G401 (cell line): ENCODE results near the gene DRG1. TPM values are rescaled to one million over a fixed set of nuclear protein-coding genes. Genes with fewer than 3 reads are reported as not detected.
"Not testable (repeated sequence)": the region's sequence is repeated elsewhere in the genome, so short reads cannot be mapped to it uniquely, and the experiment has no call there.

Experiments used
- DNase-seq: peaks from one replicate; pipeline ENCODE4 v3.0.0-alpha.2; 2015; ENCODE audit warnings: low spot score
- in situ Hi-C: cut with HindIII; loops from 2 replicates; pipeline ENCODE4 v1.10.0; 2016; ENCODE audit warnings: low sequenced_read_pairs, mixed read lengths
- total RNA-seq: library from RNA; depleted of rRNA; stranded (reverse); fragments of >200 nt; shearing (Covaris generic); gene quantifications from 2 replicates; pipeline ENCODE4 v1.2.3, GENCODE V29; 2014

Gene DRG1
- total RNA-seq, 1 experiment from 2014 or later = 69.1 TPM

DNA sequence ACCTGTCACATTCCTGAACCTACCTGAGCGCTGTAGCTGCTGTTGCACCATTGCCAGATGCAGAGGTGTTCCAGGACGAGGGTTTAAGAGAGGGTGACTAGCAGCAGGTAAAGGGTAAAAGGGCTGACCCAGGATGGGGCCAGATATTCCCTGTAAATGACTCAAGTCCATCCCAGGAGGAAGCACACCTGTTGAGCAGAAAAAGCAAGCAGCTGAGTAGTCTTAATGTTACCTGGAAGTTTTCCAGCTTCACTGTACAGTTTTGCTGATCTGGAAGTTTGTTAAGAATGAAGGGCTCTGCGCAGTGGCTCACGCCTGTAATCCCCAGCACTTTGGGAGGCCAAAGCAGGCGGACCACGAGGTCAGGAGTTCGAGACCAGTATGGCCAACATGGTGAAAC, 41.3 kb downstream of the DRG1 start:
- in situ Hi-C loops = no loop called here
- DNase-seq = no peak

DNA sequence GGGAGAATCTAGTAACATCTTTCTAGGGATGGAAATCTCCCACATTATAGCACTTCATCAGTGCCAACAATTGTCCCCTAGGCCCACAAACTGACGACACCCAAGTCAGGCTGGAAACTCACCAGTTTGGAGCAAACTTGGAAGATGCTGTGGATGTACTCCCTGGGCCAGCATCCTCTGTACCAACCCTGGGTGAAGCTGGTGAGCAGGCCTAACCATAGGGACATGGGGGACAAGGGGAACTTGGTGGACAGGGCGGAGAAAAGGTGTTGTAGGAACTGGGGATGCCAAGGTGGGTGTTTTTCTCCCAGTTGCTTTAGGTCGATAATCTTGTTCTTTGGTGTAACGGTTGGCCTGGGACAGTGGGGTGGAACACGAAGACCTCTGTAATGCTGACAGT, 42.2 kb downstream of the DRG1 start:
- in situ Hi-C loops = no loop called here
- no peak for DNase-seq

DNA sequence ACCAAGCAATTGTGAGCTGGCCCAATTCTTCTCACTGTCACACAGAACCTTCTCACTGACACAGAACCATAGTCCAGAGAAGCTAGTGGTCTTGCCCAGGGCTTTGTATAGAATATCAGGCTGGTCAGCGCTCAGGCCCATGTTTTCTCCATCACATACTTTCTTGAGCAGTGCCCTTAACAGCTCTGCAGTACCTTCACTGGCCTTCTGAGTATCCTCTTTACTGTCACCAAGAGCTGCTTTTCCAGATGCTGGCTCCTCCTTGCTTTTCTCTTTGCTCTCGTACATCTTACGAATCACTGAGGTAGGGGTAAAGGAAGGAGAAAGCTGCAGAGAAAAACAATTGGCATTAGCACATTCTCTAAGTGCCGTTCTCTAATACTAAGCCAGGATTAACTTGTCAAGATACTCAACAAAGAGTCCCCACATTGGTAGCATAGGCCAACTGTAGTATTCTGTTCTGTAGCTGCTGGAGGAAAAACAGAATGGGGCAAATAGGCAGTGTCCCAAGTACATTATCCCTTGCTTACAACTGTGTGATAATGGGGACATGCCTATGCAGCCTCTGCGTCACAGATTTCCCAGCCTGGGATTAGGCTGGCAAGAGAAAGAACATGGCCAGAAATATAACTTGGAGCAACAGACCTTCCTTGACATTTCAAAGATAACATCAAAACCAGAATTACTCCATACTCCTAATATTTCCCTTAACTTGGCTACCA, 43.5 kb downstream of the DRG1 start:
- in situ Hi-C loops = no loop called here
- no peak for DNase-seq

DNA sequence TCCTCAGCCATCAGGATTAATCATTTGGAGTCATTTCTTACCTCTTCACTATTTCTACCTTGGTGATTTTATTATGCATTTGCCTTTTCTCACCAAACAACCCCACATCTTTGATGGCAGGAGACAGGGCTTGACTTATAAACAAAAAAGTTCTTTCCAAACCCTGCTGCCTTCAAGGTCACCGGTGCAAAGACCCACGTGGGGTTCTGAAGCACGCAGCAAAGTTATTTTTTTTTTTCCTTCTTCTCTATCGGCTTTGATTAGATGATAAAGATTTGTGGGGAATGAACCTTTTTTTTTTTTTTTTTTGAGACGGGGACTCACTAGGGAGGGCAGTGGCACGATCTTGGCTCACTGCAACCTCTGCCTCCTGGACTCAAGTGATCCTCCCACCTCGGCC, 44.1 kb downstream of the DRG1 start:
- no peak for DNase-seq
- in situ Hi-C loops = no loop called here

DNA sequence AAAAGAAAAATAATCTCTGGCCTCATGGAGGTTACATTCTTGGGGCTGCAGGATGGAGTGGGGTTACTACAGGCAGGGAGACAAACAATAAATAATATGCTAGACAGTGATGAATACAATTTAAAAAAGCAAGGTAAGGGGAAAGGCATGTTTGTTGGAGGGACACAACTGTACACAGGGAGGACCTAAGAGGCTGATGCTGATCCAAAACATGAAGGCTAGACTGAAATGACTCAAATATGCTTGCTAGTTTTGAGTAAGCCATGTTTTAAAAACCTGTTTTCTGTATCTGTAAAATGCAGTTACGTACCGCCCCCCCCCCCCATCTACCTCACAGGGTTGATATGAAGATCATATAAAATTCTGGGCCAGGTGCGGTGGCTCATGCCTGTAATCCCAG, 46.2 kb downstream of the DRG1 start:
- in situ Hi-C loops = no loop called here
- no peak for DNase-seq

DNA sequence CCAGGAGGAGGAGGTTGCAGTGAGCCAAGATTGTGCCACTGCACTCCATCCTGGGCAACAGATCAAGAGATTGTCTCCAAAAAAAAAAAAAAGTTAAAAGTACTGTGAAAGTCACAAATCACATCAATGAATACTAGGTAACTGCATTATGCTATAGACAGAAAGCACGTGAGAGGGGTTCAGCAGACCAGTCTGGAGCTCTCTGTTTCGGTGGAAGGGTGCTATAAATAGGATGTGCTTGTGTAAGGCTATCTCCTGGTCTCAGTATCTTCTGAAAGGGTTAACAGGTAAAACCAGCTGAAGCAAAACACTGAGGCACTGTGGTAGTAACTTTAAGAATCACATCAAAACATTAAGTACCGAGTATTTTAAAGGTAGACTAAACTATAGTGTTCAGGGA, 46.8 kb downstream of the DRG1 start:
- in situ Hi-C loops = no loop called here
- no peak for DNase-seq

DNA sequence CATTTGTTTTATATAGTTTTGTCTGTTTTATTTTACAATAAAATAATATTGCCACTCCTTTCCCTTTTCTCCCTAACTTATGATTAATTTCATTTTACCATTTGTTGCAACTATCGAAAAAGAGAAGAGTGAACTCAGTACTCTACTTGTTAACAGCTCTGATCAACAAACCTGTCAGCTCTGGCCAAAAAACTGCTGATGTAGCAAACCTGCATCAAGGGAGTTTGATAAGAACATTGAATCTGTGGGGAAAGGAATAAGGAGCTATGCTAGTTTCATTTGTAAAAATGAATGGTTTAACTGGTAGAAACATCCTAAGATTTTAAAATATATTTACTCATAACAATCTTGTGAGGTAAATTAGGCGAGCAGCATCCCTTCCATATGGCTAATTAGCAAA, 47.4 kb downstream of the DRG1 start:
- in situ Hi-C loops = no loop called here
- DNase-seq = no peak

DNA sequence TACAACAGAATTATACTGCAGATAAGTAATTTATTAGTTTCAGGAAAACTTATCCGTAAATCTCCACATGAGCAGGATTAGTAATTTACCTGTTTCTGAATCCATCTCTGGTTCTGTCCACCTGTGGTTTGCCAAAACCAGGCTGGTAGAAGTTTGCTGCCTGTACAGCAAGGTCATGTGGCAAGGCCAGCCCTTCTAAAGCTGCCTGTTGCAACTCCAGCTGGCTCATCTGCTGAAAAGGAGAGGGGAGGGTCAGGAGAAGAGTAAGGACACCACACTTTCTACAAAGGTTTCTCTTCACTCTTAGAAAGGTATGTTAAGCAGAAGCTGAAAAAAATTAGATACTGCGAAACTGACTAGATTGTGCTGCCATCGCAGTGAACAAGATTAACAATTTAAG, 47.9 kb downstream of the DRG1 start:
- DNase-seq = no peak
- in situ Hi-C loops = no loop called here

DNA sequence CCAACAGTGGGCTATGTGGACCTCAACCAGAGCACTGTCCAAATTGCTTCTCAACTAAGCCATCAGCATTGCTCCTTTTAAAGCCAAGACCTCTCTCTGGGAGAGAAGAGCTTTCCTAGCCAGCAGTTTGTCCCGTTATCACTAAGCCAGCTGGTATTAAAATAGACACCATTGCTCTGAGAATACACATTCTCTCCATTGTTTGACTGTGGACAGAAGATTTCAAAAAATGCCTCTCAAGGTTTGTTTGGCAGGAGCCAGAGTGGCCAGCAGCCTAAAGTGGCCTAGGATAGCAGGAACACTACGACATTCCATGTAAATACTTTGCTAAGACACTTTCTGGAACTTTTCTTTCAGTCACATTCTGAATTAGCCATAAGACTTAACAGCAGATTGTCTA, 49.0 kb downstream of the DRG1 start:
- in situ Hi-C loops = no loop called here
- no peak for DNase-seq

DNA sequence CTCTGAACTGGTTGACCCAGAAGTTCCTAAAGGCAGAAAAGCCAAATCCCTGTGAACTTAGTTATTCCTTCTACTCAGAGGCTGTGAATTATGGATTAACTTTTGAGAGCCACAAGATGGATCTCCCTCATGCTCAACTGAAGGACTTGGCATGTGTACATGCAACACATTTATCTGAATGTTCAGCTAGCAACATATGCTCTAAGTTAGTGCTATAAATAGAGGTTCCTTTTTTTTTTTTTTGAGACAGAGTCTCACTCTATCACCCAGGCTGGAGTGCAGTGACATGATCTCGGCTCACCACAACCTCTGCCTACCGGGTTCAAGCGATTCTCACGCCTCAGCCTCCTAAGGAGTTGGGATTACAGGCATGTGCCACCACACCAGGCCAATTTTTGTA, 50.1 kb downstream of the DRG1 start:
- in situ Hi-C loops = no loop called here
- DNase-seq = no peak

DNA sequence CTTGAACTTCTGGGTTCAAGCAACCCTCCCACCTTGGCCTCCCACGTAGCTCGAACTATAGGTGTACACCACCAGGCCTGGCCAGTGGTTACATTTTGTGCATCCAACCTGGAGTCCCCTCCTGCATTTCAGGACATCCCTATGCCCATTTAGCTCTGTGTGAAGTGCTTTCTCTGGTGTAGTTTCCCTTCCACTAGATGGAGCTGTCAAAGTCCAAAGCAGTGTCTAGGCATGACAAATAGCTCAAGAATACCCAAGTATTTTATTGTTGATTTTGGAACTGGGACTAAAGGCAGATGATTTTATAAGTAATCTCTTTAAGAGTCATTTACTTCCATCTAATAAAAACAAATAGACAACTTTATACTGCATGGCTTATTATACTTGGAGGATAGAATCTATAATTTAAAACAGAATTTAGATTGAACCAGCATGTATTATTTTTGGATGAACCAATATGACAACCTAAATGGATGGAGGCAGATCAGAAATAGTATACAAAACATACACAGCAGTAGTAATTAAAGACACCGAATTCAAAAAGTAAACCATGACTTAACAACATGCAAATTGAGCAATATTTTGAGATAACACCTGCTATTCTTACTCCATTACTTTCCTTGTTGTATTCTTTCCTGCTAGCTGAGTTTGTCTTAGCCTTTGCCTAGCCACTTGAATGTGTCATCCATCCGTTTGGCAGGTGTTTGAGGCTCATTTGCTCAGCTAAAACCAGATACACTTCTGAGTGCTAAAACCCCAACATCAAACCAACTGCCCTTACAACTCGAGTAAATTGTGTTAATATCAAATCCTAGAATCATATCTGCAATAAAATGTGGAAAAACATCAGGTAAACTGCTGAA, 52.5 kb downstream of the DRG1 start:
- in situ Hi-C loops = no loop called here
- DNase-seq = peak; percentile 25

DNA sequence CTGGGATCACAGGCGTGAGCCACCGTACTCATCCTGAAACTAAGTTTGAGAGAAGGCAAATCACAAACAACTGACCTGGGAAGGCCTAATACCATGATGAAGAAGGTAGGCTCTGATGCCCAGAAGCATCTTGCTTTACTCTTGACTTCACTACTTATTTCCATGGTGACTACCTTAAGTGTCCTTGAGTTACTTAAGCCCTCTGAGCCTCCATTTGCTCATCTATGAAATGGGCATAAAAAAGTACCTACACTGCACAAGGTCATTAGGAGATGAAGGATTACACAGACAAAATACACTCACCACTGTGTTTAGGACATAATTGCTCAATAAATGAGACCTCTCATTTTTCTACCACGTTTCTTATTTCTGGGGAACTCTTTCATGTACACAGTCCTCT, 62.3 kb downstream of the DRG1 start:
- no peak for DNase-seq
- in situ Hi-C loops = no loop called here

DNA sequence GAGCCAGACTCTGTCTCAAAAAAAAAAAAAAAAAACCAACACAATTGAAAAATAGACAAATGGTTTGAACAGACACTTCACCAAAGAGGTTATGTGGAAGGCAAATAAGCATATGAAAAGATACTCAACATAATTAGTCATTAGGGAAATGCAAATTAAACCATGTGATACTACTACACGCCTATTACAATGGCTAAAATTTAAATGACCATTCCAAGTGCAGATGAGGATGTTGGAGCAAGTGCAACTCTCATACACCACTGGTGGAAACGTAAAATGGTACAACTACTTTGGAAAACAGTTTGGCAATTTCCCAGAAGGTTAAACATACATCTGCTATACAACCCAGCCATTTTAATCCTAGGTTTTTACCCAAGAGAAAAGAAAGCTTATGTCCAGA, 65.9 kb downstream of the DRG1 start:
- DNase-seq = no peak
- in situ Hi-C loops = no loop called here

DNA sequence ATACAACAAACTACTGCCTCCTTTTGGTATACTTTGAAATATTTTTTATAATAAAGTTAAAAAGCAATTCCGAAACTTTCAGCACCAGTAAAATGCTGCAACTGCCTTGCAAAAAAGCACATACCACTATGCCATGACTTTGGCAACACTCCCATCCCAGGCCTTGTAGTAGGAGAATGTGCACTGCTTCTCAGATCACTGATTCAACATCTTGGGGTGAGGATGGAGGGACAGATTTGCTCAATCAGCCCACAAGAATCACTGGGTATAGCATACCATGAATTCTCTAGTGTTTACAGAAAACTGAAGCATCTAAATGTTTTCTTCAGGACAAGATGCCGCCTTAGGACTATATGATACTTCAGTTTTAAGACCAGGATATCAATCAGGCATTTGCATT, 75.3 kb downstream of the DRG1 start:
- DNase-seq = no peak
- in situ Hi-C loops = no loop called here

DNA sequence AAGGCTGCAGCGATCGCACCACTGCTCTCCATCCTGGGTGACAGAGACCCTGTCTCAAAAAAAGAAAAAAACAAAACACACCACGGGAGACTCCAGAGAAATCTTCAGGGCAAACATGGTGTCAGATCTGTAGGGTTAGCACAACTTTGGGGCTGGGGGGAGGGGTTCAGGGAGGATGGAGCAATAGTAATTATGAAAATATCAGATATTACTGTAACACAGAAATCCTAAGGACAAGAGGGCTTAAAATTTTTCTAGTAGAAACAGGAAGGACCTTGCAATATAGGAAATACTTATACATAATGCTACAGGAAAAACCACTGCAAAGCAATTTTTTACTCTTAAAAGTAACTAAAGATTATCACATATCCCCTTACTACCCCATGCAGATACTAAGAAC, 76.4 kb downstream of the DRG1 start:
- no peak for DNase-seq
- in situ Hi-C loops = no loop called here

DNA sequence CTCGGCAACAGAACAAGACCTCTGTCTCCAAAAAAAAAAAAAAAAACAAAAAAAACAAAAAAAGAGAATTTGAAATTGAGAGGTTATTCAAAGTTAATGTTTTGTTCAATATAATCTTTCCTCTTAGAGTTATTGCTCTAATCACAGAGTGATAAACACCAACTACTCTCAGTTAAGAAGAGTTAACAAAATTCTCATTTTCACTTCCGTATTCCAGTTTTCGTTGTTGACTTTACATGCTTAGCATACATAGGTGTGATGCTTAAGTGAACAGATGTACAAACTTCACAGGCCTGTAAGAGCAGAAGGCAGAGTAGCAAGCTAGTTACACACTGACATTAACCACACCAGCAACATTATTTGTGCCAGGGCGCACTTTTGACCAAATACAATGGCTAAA, 77.9 kb downstream of the DRG1 start:
- in situ Hi-C loops = no loop called here
- DNase-seq = no peak

DNA sequence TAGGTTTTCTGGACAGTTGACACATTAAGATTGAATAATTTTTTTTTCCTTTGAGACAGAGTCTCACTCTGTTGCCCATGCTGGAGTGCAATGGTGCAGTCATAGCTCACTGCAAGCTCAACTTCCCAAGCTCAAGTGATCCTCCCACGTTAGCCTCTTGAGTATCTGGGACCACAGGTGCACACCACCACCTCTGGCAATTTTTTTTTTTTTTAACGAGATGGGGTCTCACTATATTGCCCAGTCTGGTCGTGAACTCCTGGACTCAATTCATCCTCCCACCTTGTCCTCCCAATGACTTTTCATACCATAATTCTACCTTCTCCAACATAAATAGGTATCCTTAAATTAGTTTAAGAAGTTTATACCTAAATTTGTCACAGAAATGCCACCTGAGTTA, 81.7 kb downstream of the DRG1 start:
- in situ Hi-C loops = no loop called here
- no peak for DNase-seq

DNA sequence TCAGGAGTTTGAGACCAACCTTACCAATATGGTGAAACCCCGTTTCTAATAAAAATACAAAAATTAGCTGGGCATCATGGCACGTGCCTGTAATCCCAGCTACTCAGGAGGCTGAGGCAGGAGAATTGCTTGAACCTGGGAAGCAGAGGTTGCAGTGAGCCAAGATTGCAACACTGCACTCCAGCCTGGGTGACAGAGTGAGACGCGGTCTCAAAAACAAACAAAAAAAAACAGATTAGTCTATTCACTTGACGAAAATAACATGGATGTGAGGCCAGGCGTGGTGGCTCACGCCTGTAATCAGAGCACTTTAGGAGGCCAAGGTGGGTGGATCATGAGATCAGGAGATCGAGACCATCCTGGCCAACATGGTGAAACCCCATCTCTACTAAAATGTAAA, 83.1 kb downstream of the DRG1 start:
- DNase-seq, in situ Hi-C loops: not testable (repeated sequence)
